Psoas muscle (tissue), 8 donors: Measurements from ENCODE around the gene NPL. TPM values are rescaled to one million over a fixed set of nuclear protein-coding genes. Genes with fewer than 3 reads are reported as not detected.

Source experiments
- ATAC-seq, 4 donors: fragments of 200-7000 bp; cut with Tn5 transposase; one replicate each; pipeline ENCODE4 v1.9.1; 2020; ENCODE audit warnings: moderate library complexity in 3 of 4, mild to moderate bottlenecking in 2 of 4
- DNase-seq, 2 donors: peaks; one replicate each; pipeline ENCODE4 v3.0.0-alpha.2; 2020
- H3K27ac ChIP-seq: fragments of 200-600 bp; one replicate; pipeline ENCODE4 v1.8.0; 2022
- H3K27me3 ChIP-seq, 3 donors: fragments of 200-600 bp in 1 of 3; one replicate each; pipeline versions ENCODE4 v1.6.1 to v1.8.0; 2013 to 2022; ENCODE audit warnings: low read length in 2 of 3, mild to moderate bottlenecking in 2 of 3, moderate library complexity in 1 of 3; ENCODE audit not compliant: insufficient read depth in 3 of 3
- H3K36me3 ChIP-seq, 2 donors: fragments of 200-600 bp in 1 of 2; one replicate each; pipeline versions ENCODE4 v1.6.1 to v1.8.0; 2013 to 2022; ENCODE audit warnings: low read depth in 1 of 2, mild to moderate bottlenecking in 1 of 2, moderate library complexity in 1 of 2; ENCODE audit not compliant: insufficient read depth in 1 of 2
- H3K4me1 ChIP-seq: fragments of 200-600 bp; one replicate; pipeline ENCODE4 v1.8.0; 2022
- H3K4me3 ChIP-seq: fragments of 200-600 bp; one replicate; pipeline ENCODE4 v1.8.0; 2022; ENCODE audit warnings: mild to moderate bottlenecking
- H3K9me3 ChIP-seq: fragments of 200-600 bp; one replicate; pipeline ENCODE4 v1.8.0; 2022
- WGBS, 3 donors: extraction: QIAGEN DNeasy Blood & Tissue Kit; methylation state at CpG; one replicate each; pipeline versions ENCODE4 v1.1.6 to v1.1.7; 2013; 5-methylcytosine and 5-hydroxymethylcytosine counted together
- intact Hi-C, 2 donors: fragments of 100-400 bp; cut with DNase I; formaldehyde crosslinking; loops; one replicate each; pipeline versions ENCODE4 v1.11.0 to v1.14.2; 2022
- polyA plus RNA-seq, 3 donors: library from polyadenylated mRNA; stranded (reverse); fragments of 200-250 nt; gene quantifications; one replicate each; pipeline ENCODE4 v1.2.3, GENCODE V29; 2013
- total RNA-seq, 4 donors: library from RNA; stranded (reverse); fragmentation: NEBNext Ultra II Directional in 2 of 4; extraction: Animal tissue kit (Norgen Biotek cat#: 25700) in 2 of 4; gene quantifications; one replicate each; pipeline versions ENCODE4 v1.2.1 to v1.2.4, GENCODE V29; 2021 to 2023
- TF ChIP-seq, protein P1 (sequence below): fragments of 200-600 bp; IDR thresholded peaks from one replicate; pipeline ENCODE4 v1.8.0; 2022; ENCODE audit warnings: antibody characterized with exemption
- donor health status: healthy with polysubstance abuse.
- donor health status: DM: no; HTN: no; CAD: no; lungs with moderate emphysema.
- donor health status: Bipolar disorder and iron deficiency.
- donor health status: healthy.
- donor health status: DM: yes; HTN: yes; CAD: no.
- donor health status: DM: no; HTN: no; CAD: no.
- donor health status: DM: no; HTN: no; CAD: no.
- donor health status: DM: yes; HTN: yes; CAD: no.

NPL gene
- total and polyA plus RNA-seq, 7 donors: 2.2 to 6.7 (median 4.3) TPM

GRCh38 chr1:182785181-182785580 lies 4.4 kb upstream of the NPL start:
- no peak for DNase-seq
- 88 to 95% (median 89%) methylated on average over 2 of the region's 2 CpGs for WGBS, 3 donors
- intact Hi-C loops: loop anchor here (5.0 to 10.0 kb wide), 3 partner anchors 338 to 703 kb away; no protein-coding TSS in a partner anchor
- ATAC-seq: no peak
- Histone ChIP-seq H3K4me1 (peaks cover 7% of the 10 kb centered on the region), H3K27ac (no peak overlapping the region), H3K4me3 (no peak overlapping the region), H3K36me3 (no peaks in the 10 kb centered on the region), H3K9me3 (no peaks in the 10 kb centered on the region), H3K27me3 (no peaks in the 10 kb centered on the region)
- TF ChIP-seq, protein P1, sequence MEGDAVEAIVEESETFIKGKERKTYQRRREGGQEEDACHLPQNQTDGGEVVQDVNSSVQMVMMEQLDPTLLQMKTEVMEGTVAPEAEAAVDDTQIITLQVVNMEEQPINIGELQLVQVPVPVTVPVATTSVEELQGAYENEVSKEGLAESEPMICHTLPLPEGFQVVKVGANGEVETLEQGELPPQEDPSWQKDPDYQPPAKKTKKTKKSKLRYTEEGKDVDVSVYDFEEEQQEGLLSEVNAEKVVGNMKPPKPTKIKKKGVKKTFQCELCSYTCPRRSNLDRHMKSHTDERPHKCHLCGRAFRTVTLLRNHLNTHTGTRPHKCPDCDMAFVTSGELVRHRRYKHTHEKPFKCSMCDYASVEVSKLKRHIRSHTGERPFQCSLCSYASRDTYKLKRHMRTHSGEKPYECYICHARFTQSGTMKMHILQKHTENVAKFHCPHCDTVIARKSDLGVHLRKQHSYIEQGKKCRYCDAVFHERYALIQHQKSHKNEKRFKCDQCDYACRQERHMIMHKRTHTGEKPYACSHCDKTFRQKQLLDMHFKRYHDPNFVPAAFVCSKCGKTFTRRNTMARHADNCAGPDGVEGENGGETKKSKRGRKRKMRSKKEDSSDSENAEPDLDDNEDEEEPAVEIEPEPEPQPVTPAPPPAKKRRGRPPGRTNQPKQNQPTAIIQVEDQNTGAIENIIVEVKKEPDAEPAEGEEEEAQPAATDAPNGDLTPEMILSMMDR: no peak

DNA sequence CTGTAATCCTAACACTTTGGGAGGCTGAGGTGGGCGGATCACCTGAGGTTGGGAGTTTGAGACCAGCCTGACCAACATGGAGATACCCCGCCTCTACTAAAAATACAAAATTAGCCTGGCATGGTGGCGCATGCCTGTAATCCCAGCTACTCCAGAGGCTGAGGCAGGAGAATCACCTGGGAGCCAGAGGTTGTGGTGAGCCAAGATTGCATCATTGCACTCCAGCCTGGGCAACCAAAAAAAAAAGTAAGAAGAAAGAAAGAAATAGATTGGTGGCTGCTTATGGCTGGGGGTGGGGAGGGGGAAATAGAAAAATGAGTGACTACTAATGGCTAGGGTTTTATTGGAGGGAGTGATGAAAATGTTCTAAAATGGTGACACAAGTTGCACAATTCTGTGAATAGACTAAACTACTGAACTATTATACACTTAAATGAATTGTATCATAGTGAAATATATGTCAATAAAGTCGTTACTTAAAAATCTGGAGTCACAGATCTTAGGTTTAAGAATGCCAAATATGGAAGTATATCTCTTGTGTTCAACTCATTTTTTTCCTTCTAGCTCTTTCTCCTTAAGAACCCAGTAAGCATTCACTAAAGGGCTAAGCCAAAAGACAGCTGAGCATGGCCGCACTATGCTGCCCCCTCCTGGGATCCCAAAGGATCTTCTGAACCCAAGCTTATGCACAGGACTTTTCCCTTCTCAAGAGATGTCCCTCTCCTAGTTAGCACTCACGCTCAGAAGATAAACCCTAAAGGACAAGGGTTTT lies 3.2 kb upstream of the NPL start:
- TF ChIP-seq, protein P1: peak; percentile 69
- Histone ChIP-seq H3K4me1 (peaks cover 9% of the 10 kb centered on the region), H3K4me3 (no peak overlapping the region), H3K27me3 (no peaks in the 10 kb centered on the region), H3K36me3 (no peaks in the 10 kb centered on the region), H3K9me3 (no peaks in the 10 kb centered on the region), H3K27ac (no peak overlapping the region)
- WGBS, 3 donors: 57 to 67% (median 60%) methylated on average over 6 of the region's 6 CpGs
- ATAC-seq: peak; percentile 38 to 55 (median 46)
- peak; percentile 46 to 75 for DNase-seq
- intact Hi-C loops: loop anchor here (5.0 to 10.0 kb wide), 3 partner anchors 339 to 704 kb away; no protein-coding TSS in a partner anchor

DNA sequence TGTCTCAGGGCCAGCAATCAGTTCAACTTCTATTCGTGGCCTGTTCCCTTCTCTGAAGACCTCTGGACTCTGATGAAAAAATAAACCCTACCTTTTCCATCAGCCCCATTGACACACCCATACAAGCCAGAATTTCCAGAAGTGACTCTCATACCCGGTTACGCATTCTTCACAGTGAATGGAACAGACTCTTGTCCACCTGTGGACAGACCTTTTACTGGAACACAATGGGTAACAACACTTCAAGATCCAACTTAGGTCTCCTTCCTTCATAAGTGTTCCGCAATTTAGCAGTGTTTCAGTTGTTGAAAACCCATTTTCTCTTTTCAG lies 2.6 kb upstream of the NPL start:
- H3K27ac ChIP-seq: no peak overlapping the region
- H3K9me3 ChIP-seq: no peaks in the 10 kb centered on the region
- 64 to 84% (median 70%) methylated on average over 4 of the region's 4 CpGs for WGBS, 3 donors
- H3K4me3 ChIP-seq: no peak overlapping the region
- H3K4me1 ChIP-seq: peaks cover 8% of the 10 kb centered on the region
- TF ChIP-seq, protein P1: no peak
- H3K27me3 ChIP-seq: no peaks in the 10 kb centered on the region
- DNase-seq: no peak
- peaks cover 0 to under 1% of the 10 kb centered on the region in 2 donors for H3K36me3 ChIP-seq
- no peak for ATAC-seq
- intact Hi-C loops: loop anchor here (5.0 to 10.0 kb wide), 3 partner anchors 340 to 705 kb away; no protein-coding TSS in a partner anchor

- no peaks in the 10 kb centered on the region for H3K9me3 ChIP-seq
- no peaks in the 10 kb centered on the region for H3K27me3 ChIP-seq
- peaks cover 5% of the 10 kb centered on the region for H3K4me1 ChIP-seq
- intact Hi-C loops: no loop called here
- no peak for ATAC-seq
- peaks cover 4 to 29% of the 10 kb centered on the region in 2 donors for H3K36me3 ChIP-seq
- 85 to 91% (median 90%) methylated on average over 8 of the region's 8 CpGs for WGBS, 3 donors
- no peak for DNase-seq
- H3K4me3 ChIP-seq: no peak overlapping the region
- TF ChIP-seq, protein P1: no peak
- no peak overlapping the region for H3K27ac ChIP-seq
Observed at GRCh38 chr1:182791281-182792179, 2.0 kb downstream of the NPL start.
